PFSK-1 (cell line): ENCODE results near the gene UNC5B.

Experiments
- FOXP2 ChIP-seq: optimal IDR thresholded peaks from 2 replicates; pipeline ENCODE3; 2011; ENCODE audit warnings: borderline replicate concordance, control low read depth, inconsistent platforms; ENCODE audit not compliant: insufficient read depth; ENCODE audit errors: extremely low read length, extremely low read depth
- POLR2AphosphoS5 ChIP-seq: IDR thresholded peaks from 2 replicates; pipeline ENCODE4 v1.6.1; 2012; ENCODE audit warnings: low read depth, mild to moderate bottlenecking, control low read depth, low read length, moderate library complexity
- SIN3A ChIP-seq: IDR thresholded peaks from 2 replicates; pipeline ENCODE4 v1.6.1; 2012; ENCODE audit warnings: mild to moderate bottlenecking, low read length, moderate library complexity, borderline replicate concordance; ENCODE audit not compliant: insufficient read depth
- TAF1 ChIP-seq: IDR thresholded peaks from 2 replicates; pipeline ENCODE4 v1.6.1; 2012; ENCODE audit warnings: low read length, control low read depth, borderline replicate concordance; ENCODE audit not compliant: insufficient read depth
- TF ChIP-seq, protein P1 (sequence below), 2 experiments: IDR thresholded peaks; 2 replicates each; pipeline versions ENCODE4 v1.6.1 to v1.8.0; 2011 to 2012; ENCODE audit warnings: low read depth in 2 of 2, low read length in 2 of 2, control low read depth in 1 of 2, inconsistent platforms in 1 of 2, mild to moderate bottlenecking in 1 of 2, moderate library complexity in 1 of 2; ENCODE audit not compliant: insufficient read depth in 1 of 2

The UNC5B gene

DNA sequence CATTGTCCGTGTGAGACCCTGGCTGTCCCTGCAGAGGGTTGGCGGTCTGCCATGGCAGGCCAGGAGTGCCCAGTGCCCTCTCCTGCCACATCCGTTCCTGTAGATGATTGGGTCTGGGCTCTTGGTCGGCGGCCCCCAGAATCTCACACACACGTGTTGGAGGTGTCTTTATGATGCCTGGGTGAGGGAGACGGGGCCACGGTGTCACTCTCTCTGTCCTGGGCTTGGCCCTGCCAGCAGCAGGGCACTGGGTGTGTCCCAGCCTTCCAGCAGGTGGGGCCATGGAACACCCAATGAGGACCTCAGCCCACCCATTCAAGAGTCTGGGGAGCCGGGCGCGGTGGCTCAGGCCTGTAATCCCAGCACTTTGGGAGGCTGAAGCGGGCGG is 30.2 kb downstream of the UNC5B start:
- TF ChIP-seq TAF1 (no peak), FOXP2 (no peak), SIN3A (no peak), POLR2AphosphoS5 (no peak)
- TF ChIP-seq, protein P1, sequence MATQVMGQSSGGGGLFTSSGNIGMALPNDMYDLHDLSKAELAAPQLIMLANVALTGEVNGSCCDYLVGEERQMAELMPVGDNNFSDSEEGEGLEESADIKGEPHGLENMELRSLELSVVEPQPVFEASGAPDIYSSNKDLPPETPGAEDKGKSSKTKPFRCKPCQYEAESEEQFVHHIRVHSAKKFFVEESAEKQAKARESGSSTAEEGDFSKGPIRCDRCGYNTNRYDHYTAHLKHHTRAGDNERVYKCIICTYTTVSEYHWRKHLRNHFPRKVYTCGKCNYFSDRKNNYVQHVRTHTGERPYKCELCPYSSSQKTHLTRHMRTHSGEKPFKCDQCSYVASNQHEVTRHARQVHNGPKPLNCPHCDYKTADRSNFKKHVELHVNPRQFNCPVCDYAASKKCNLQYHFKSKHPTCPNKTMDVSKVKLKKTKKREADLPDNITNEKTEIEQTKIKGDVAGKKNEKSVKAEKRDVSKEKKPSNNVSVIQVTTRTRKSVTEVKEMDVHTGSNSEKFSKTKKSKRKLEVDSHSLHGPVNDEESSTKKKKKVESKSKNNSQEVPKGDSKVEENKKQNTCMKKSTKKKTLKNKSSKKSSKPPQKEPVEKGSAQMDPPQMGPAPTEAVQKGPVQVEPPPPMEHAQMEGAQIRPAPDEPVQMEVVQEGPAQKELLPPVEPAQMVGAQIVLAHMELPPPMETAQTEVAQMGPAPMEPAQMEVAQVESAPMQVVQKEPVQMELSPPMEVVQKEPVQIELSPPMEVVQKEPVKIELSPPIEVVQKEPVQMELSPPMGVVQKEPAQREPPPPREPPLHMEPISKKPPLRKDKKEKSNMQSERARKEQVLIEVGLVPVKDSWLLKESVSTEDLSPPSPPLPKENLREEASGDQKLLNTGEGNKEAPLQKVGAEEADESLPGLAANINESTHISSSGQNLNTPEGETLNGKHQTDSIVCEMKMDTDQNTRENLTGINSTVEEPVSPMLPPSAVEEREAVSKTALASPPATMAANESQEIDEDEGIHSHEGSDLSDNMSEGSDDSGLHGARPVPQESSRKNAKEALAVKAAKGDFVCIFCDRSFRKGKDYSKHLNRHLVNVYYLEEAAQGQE (IDR thresholded peaks at IDR 0.05; ENCODE audit: insufficient read depth in 1 of 2, low read depth in 2 of 2, low read length in 2 of 2), result no peak

DNA sequence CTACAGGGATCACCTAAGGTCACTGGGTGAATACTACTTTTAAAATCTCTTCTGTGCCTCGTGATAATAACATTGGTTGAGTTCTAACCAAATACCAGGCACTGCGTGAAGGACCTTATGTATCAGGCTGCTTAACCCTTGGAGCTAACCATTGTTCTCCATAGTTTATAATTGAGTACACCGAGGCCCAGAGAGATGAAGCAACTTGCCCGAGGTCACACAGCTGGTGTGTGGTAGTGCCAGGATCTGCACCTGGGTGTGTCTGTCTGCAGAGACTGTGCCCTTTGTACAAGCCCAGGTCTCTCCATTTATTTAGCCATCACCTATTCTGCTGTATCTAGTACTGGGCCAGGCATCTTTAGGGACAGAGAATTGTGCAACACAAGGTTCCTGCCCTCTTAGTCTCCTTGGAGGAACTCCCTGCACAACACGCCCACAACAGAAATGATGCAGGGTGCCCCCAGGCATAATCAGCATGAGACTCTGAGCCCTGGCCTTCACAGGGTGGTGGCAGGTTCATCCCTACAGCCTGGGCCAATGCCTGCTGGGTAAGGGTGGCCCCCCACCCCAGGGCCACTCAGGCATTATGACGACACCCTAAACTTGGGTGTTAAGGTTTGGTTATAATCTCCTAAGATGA is 31.5 kb downstream of the UNC5B start:
- TF ChIP-seq FOXP2, result no peak
- no peak for TF ChIP-seq TAF1
- TF ChIP-seq, protein P1 (IDR thresholded peaks at IDR 0.05; ENCODE audit: insufficient read depth in 1 of 2, low read depth in 2 of 2, low read length in 2 of 2), result no peak
- no peak for TF ChIP-seq SIN3A
- no peak for TF ChIP-seq POLR2AphosphoS5

DNA sequence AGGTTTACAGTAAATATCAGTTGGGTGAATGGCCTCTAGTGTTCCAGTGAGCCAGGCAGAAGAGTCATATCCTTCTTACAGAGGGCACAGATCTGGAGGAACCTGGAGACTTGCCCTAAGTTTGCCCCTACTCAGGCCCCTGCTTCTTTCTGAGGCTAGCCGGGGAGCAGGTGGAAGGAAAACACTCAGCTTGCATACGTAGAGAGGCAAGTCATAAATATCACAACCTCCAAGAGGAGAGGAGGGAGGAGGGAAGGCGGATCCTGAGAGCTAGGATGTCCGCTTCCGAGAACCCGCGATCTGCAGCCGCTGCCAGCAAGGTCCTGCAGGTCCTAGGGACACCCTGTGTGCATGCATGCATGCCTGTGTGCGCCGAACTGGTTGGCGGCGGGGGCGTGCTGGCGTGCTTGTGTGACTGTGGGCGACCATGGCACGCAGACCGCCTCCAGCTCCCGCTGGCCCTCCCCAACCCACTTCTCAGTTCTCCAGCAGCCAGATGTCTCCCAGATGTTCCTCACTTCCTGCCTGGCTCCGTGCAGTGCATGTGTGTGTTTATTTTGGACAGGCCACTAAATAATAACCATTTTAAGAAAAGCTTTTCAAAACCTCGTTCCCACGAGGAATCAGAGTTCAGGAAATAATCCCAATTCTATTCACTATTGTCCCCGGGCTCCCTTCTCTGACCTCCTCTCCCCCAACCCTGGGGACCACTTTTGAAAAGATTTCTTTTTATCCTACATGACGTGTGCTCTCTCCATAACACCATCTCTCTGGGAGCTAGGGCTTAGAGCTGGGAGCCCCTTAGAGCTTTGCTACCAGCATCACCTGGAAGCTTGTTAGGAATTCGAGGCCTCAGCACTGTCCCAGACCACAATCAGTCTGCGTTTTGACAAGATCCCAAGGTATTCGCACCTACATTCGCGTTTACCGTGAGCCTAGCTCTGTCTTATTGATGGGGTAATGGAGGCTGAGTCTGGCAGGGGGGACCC is 32.4 kb downstream of the UNC5B start:
- TF ChIP-seq SIN3A (no peak), TAF1 (no peak), POLR2AphosphoS5 (0 out of 2 replicates have a peak, but pooled peaks have one; percentile 30), FOXP2 (no peak)
- TF ChIP-seq, protein P1 (IDR thresholded peaks at IDR 0.05; ENCODE audit: insufficient read depth in 1 of 2, low read depth in 2 of 2, low read length in 2 of 2), result peak in 1 of 2 experiments; percentile 60; a peak in 2 of 4 replicates

DNA sequence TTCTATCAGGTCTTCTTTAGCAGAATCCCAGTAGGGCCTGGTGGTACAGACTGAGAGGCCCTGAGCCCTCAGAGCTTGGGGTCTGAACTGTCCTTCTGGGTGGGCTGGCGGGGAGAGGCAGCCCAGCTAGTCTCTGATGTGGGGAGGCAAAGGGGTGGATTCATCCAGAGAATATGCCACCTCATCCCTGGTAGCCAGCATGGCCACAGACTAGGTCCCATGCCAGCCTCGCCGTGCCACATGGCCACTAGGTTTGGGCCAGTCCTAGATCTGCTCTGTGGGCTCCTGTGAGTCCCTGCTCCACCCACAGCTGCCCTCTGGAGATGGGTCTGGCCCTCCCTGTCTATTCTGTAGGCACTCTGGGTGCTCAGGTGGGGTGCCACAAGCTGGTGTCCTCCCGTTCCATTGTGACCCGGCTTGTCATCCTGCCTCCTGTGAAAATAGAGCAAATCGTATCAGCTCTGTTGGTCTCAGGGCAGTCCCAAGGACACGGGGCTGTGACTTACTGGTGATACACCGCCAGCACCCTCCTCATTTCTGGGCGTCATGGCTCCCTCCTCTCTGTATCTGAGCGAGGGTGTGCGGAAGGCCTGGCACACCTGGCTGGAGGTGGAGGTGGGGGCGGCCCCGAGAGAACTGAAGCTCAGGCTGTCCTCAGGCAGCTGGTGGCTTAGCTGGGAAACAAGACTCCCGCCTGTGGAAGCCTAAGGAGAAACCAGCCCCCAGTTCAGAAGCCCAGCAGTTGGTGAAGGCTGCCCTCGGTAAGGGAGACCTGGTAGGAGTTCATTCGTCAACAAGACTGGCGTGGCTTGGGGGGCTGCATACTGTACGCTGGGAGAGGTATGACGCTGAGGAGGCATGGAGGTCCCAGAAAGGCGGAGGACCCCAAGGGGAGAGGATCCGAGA is 33.3 kb downstream of the UNC5B start:
- TF ChIP-seq SIN3A (no peak), FOXP2 (no peak), TAF1 (no peak), POLR2AphosphoS5 (no peak)
- TF ChIP-seq, protein P1 (IDR thresholded peaks at IDR 0.05; ENCODE audit: insufficient read depth in 1 of 2, low read depth in 2 of 2, low read length in 2 of 2), result no peak
